GM23248 (cell line): ENCODE data around the gene OR11A1. TPM values are rescaled to one million over a fixed set of nuclear protein-coding genes. Genes with fewer than 3 reads are reported as not detected.

Experiments used
- DNase-seq: peaks from one replicate; pipeline ENCODE4 v3.0.0-alpha.2; 2015
- H2AFZ ChIP-seq: fragments of 200-600 bp; sonication (generic); 2 replicates; pipeline ENCODE4 v1.6.1; 2016; ENCODE audit warnings: antibody characterized with exemption
- H3F3A ChIP-seq: fragments of 200-600 bp; sonication (generic); 2 replicates; pipeline ENCODE4 v1.6.1; 2016; ENCODE audit warnings: mild to moderate bottlenecking, antibody characterized with exemption, mixed run types; ENCODE audit not compliant: insufficient read depth
- H3K27ac ChIP-seq: fragments of 200-600 bp; sonication (generic); 2 replicates; pipeline ENCODE4 v1.5.1; 2016; ENCODE audit warnings: mild to moderate bottlenecking
- H3K27me3 ChIP-seq: fragments of 200-600 bp; sonication (generic); replicated peaks from 2 replicates; pipeline ENCODE4 v1.6.1; 2016; ENCODE audit warnings: mild to moderate bottlenecking; ENCODE audit not compliant: insufficient read depth
- H3K36me3 ChIP-seq: fragments of 200-600 bp; sonication (generic); 2 replicates; pipeline ENCODE4 v1.6.1; 2016; ENCODE audit warnings: low read depth, mild to moderate bottlenecking
- H3K4me1 ChIP-seq: fragments of 200-600 bp; sonication (generic); 2 replicates; pipeline ENCODE4 v1.6.1; 2016; ENCODE audit warnings: mild to moderate bottlenecking; ENCODE audit not compliant: insufficient read depth
- H3K4me2 ChIP-seq: fragments of 200-600 bp; sonication (generic); one replicate; pipeline ENCODE4 v1.6.1; 2016; ENCODE audit warnings: mild to moderate bottlenecking; ENCODE audit not compliant: unreplicated experiment
- H3K4me3 ChIP-seq: fragments of 200-600 bp; sonication (generic); 2 replicates; pipeline ENCODE4 v1.5.1; 2016; ENCODE audit warnings: mild to moderate bottlenecking
- H3K79me2 ChIP-seq: fragments of 200-600 bp; sonication (generic); 2 replicates; pipeline ENCODE4 v1.6.1; 2016; ENCODE audit warnings: mild to moderate bottlenecking; ENCODE audit not compliant: insufficient read depth
- H3K9ac ChIP-seq: fragments of 200-600 bp; sonication (generic); 2 replicates; pipeline ENCODE4 v1.6.1; 2016; ENCODE audit warnings: mild to moderate bottlenecking
- H3K9me2 ChIP-seq: fragments of 200-600 bp; sonication (generic); 2 replicates; pipeline ENCODE4 v1.6.1; 2016; ENCODE audit warnings: mixed run types, mild to moderate bottlenecking, moderate library complexity; ENCODE audit not compliant: insufficient read depth
- H3K9me3 ChIP-seq: fragments of 200-600 bp; sonication (generic); one replicate; pipeline ENCODE4 v1.6.1; 2017; ENCODE audit warnings: low read depth
- H4K20me1 ChIP-seq: fragments of 200-600 bp; sonication (generic); 2 replicates; pipeline ENCODE4 v1.6.0; 2016; ENCODE audit not compliant: insufficient read depth
- EZH2 ChIP-seq: fragments of 200-600 bp; sonication (generic); IDR thresholded peaks from 2 replicates; pipeline ENCODE4 v1.6.1; 2018; ENCODE audit warnings: antibody characterized with exemption, mild to moderate bottlenecking; ENCODE audit not compliant: insufficient read depth, poor library complexity, severe bottlenecking
- EZH2phosphoT487 ChIP-seq: fragments of 200-600 bp; sonication (generic); IDR thresholded peaks from 2 replicates; pipeline ENCODE4 v1.6.1; 2018; ENCODE audit warnings: antibody characterized with exemption, moderate library complexity, mild to moderate bottlenecking, low read depth; ENCODE audit not compliant: insufficient read depth
- WGBS, 2 experiments: methylation state at CpG; one replicate each; pipeline ENCODE4 v1.1.6; 2015 to 2017; ENCODE audit warnings: low lambda C conversion rate in 2 of 2, low coverage in 1 of 2; ENCODE audit errors: missing lambda C conversion rate in 2 of 2; 5-methylcytosine and 5-hydroxymethylcytosine counted together
- in situ Hi-C: fragments of 300-500 bp; cut with MboI; formaldehyde crosslinking; loops from 2 replicates; pipeline ENCODE4 v1.15.0; 2020
- polyA plus RNA-seq: library from polyadenylated mRNA; unstranded; fragments of >200 nt; fragmentation: Nextera tagmentation; extraction: Ambion mirVana; gene quantifications from 2 replicates; pipeline ENCODE4 v1.2.1, GENCODE V29; 2016
- total RNA-seq: library from RNA; depleted of rRNA; stranded (reverse); fragments of >200 nt; shearing (Covaris generic); gene quantifications from 2 replicates; pipeline ENCODE4 v1.2.3, GENCODE V29; 2014

Gene OR11A1
- total and polyA plus RNA-seq, 2 experiments from 2014 or later: not detected

- Histone ChIP-seq H3K9ac (no peak overlapping the region), H3K4me3 (no peak overlapping the region), H3K9me2 (no peaks in the 10 kb centered on the region), H3K4me1 (no peaks in the 10 kb centered on the region), H3K36me3 (no peaks in the 10 kb centered on the region), H3K79me2 (no peaks in the 10 kb centered on the region), H3K4me2 (no peak overlapping the region), H3K9me3 (no peaks in the 10 kb centered on the region), H4K20me1 (no peaks in the 10 kb centered on the region), H3K27ac (no peak overlapping the region), H3K27me3 (no peaks in the 10 kb centered on the region), H3F3A (no peaks in the 10 kb centered on the region), H2AFZ (no peak overlapping the region)
- TF ChIP-seq EZH2phosphoT487 (no peak), EZH2 (no peak)
- in situ Hi-C loops: no loop called here
- DNase-seq: no peak
- 0 to 5% methylated on average over 4 of the region's 4 CpGs for WGBS, 2 experiments
Measured at GRCh38 chr6:29486577-29486976, 29.7 kb upstream of the OR11A1 start.

GRCh38 chr6:29483735-29484134 lies 26.9 kb upstream of the OR11A1 start:
- H3K79me2 ChIP-seq: no peaks in the 10 kb centered on the region
- no peak overlapping the region for H3K27ac ChIP-seq
- H3K4me3 ChIP-seq: no peak overlapping the region
- no peaks in the 10 kb centered on the region for H4K20me1 ChIP-seq
- no peaks in the 10 kb centered on the region for H3K36me3 ChIP-seq
- no peak for DNase-seq
- H3F3A ChIP-seq: no peaks in the 10 kb centered on the region
- H3K9me3 ChIP-seq: no peaks in the 10 kb centered on the region
- H3K4me2 ChIP-seq: no peak overlapping the region
- TF ChIP-seq EZH2: no peak
- no peak for TF ChIP-seq EZH2phosphoT487
- no peaks in the 10 kb centered on the region for H3K27me3 ChIP-seq
- H3K9me2 ChIP-seq: no peaks in the 10 kb centered on the region
- in situ Hi-C loops: no loop called here
- no peak overlapping the region for H3K9ac ChIP-seq
- WGBS, 2 experiments: 0 to 8% methylated on average over 1 of the region's 1 CpG
- no peaks in the 10 kb centered on the region for H3K4me1 ChIP-seq
- H2AFZ ChIP-seq: no peak overlapping the region

- TF ChIP-seq EZH2 (no peak), EZH2phosphoT487 (no peak)
- no peak overlapping the region for H2AFZ ChIP-seq
- H3F3A ChIP-seq: no peaks in the 10 kb centered on the region
- H3K9ac ChIP-seq: no peak overlapping the region
- WGBS, 2 experiments: 3 to 9% methylated on average over 3 of the region's 3 CpGs
- no peak overlapping the region for H3K4me3 ChIP-seq
- H3K9me2 ChIP-seq: no peaks in the 10 kb centered on the region
- in situ Hi-C loops: no loop called here
- no peak overlapping the region for H3K27ac ChIP-seq
- no peaks in the 10 kb centered on the region for H3K79me2 ChIP-seq
- H3K4me2 ChIP-seq: no peak overlapping the region
- no peaks in the 10 kb centered on the region for H3K9me3 ChIP-seq
- no peaks in the 10 kb centered on the region for H3K36me3 ChIP-seq
- no peaks in the 10 kb centered on the region for H3K4me1 ChIP-seq
- no peak for DNase-seq
- H4K20me1 ChIP-seq: no peaks in the 10 kb centered on the region
- H3K27me3 ChIP-seq: no peaks in the 10 kb centered on the region
Measured at GRCh38 chr6:29483186-29483585, 26.3 kb upstream of the OR11A1 start.

GRCh38 chr6:29479560-29479959 lies 22.7 kb upstream of the OR11A1 start:
- Histone ChIP-seq H2AFZ (no peak overlapping the region), H3K9me2 (no peaks in the 10 kb centered on the region), H3K79me2 (no peaks in the 10 kb centered on the region), H3K4me2 (no peak overlapping the region), H3K27me3 (no peaks in the 10 kb centered on the region), H3F3A (no peaks in the 10 kb centered on the region), H3K9me3 (no peaks in the 10 kb centered on the region), H3K4me3 (no peak overlapping the region), H3K9ac (no peak overlapping the region), H4K20me1 (no peaks in the 10 kb centered on the region), H3K4me1 (no peaks in the 10 kb centered on the region), H3K27ac (no peak overlapping the region), H3K36me3 (no peaks in the 10 kb centered on the region)
- in situ Hi-C loops: no loop called here
- TF ChIP-seq EZH2phosphoT487 (no peak), EZH2 (no peak)
- 25 to 26% methylated on average over 2 of the region's 2 CpGs for WGBS, 2 experiments
- DNase-seq: no peak

- Histone ChIP-seq H4K20me1 (no peaks in the 10 kb centered on the region), H3K36me3 (no peaks in the 10 kb centered on the region), H3K9me3 (no peaks in the 10 kb centered on the region), H3K4me3 (no peak overlapping the region), H3K9ac (no peak overlapping the region), H3K4me1 (no peaks in the 10 kb centered on the region), H3K27me3 (no peaks in the 10 kb centered on the region), H3K79me2 (no peaks in the 10 kb centered on the region), H3K9me2 (no peaks in the 10 kb centered on the region), H3K4me2 (no peak overlapping the region), H3K27ac (no peak overlapping the region), H3F3A (no peaks in the 10 kb centered on the region), H2AFZ (no peak overlapping the region)
- 48 to 51% methylated on average over 5 of the region's 5 CpGs for WGBS, 2 experiments
- in situ Hi-C loops: no loop called here
- no peak for DNase-seq
- TF ChIP-seq EZH2phosphoT487: no peak
- TF ChIP-seq EZH2: no peak
Measured at GRCh38 chr6:29478740-29479139, 21.9 kb upstream of the OR11A1 start.
